ENCODE measurements around the gene PLPPR2. TPM values are rescaled to one million over a fixed set of nuclear protein-coding genes. Genes with fewer than 3 reads are reported as not detected.

The PLPPR2 gene
- total RNA-seq, 1 donor from 2014 or later: 1.8 TPM

GRCh38 chr19:11390933-11391680 lies 35.9 kb downstream of the PLPPR2 start:
- TF ChIP-seq, protein P1, sequence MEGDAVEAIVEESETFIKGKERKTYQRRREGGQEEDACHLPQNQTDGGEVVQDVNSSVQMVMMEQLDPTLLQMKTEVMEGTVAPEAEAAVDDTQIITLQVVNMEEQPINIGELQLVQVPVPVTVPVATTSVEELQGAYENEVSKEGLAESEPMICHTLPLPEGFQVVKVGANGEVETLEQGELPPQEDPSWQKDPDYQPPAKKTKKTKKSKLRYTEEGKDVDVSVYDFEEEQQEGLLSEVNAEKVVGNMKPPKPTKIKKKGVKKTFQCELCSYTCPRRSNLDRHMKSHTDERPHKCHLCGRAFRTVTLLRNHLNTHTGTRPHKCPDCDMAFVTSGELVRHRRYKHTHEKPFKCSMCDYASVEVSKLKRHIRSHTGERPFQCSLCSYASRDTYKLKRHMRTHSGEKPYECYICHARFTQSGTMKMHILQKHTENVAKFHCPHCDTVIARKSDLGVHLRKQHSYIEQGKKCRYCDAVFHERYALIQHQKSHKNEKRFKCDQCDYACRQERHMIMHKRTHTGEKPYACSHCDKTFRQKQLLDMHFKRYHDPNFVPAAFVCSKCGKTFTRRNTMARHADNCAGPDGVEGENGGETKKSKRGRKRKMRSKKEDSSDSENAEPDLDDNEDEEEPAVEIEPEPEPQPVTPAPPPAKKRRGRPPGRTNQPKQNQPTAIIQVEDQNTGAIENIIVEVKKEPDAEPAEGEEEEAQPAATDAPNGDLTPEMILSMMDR (IDR thresholded peaks at IDR 0.05; ENCODE audit: insufficient read depth, low read length, severe bottlenecking): no peak
- no peaks in the 10 kb centered on the region for H3K27me3 ChIP-seq (ENCODE audit: control insufficient read depth, insufficient read depth, low read length)
- DNase-seq (ENCODE audit: low read depth) (no peak), FAIRE-seq (no peak)
- no peak overlapping the region for H3K4me3 ChIP-seq (ENCODE audit: low read depth, low read length)
- no peaks in the 10 kb centered on the region for H3K36me3 ChIP-seq (ENCODE audit: control insufficient read depth, insufficient read depth, low read length)

- Histone ChIP-seq H3K4me3 (ENCODE audit: low read depth, low read length) (no peak overlapping the region), H3K27me3 (ENCODE audit: control insufficient read depth, insufficient read depth, low read length) (no peaks in the 10 kb centered on the region), H3K36me3 (ENCODE audit: control insufficient read depth, insufficient read depth, low read length) (no peaks in the 10 kb centered on the region)
- DNase-seq (ENCODE audit: low read depth) (no peak), FAIRE-seq (no peak)
- TF ChIP-seq, protein P1 (IDR thresholded peaks at IDR 0.05; ENCODE audit: insufficient read depth, low read length, severe bottlenecking): no peak
These were observed 41.9 kb downstream of the PLPPR2 start for GRCh38 chr19:11397089-11397610.

GRCh38 chr19:11399667-11400066 lies 44.4 kb downstream of the PLPPR2 start:
- Histone ChIP-seq H3K4me3 (ENCODE audit: low read depth, low read length) (no peak overlapping the region), H3K36me3 (ENCODE audit: control insufficient read depth, insufficient read depth, low read length) (no peaks in the 10 kb centered on the region), H3K27me3 (ENCODE audit: control insufficient read depth, insufficient read depth, low read length) (no peaks in the 10 kb centered on the region)
- FAIRE-seq (no peak), DNase-seq (ENCODE audit: low read depth) (no peak)
- TF ChIP-seq, protein P1 (IDR thresholded peaks at IDR 0.05; ENCODE audit: insufficient read depth, low read length, severe bottlenecking): no peak

DNA sequence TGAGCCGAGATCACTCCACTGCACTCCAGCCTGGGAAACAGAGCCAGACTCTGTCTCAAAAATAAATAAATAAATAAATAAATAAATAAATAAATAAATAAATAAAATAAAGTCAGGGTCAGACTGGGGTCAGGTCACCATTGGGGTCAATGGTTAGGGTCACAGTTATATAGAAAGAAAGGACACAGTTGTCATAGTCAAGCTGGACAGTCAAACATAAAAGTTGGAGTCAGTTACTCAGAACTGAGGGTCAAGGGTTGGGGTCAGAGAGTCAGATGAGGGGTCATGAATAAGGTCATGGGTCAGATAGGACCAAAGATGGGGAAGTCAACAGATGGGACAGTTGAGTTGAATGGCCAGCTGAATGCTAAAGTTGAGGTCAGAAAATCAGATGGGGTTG lies 45.6 kb downstream of the PLPPR2 start:
- DNase-seq (ENCODE audit: low read depth) (no peak), FAIRE-seq (no peak)
- TF ChIP-seq, protein P1 (IDR thresholded peaks at IDR 0.05; ENCODE audit: insufficient read depth, low read length, severe bottlenecking): no peak
- Histone ChIP-seq H3K4me3 (ENCODE audit: low read depth, low read length) (no peak overlapping the region), H3K27me3 (ENCODE audit: control insufficient read depth, insufficient read depth, low read length) (no peaks in the 10 kb centered on the region), H3K36me3 (ENCODE audit: control insufficient read depth, insufficient read depth, low read length) (no peaks in the 10 kb centered on the region)

GRCh38 chr19:11401808-11402543 lies 46.7 kb downstream of the PLPPR2 start:
- FAIRE-seq (no peak), DNase-seq (ENCODE audit: low read depth) (no peak)
- TF ChIP-seq, protein P1 (IDR thresholded peaks at IDR 0.05; ENCODE audit: insufficient read depth, low read length, severe bottlenecking): no peak
- Histone ChIP-seq H3K36me3 (ENCODE audit: control insufficient read depth, insufficient read depth, low read length) (no peaks in the 10 kb centered on the region), H3K4me3 (ENCODE audit: low read depth, low read length) (no peak overlapping the region), H3K27me3 (ENCODE audit: control insufficient read depth, insufficient read depth, low read length) (no peaks in the 10 kb centered on the region)
